ENCODE measurements around the gene BAK1. TPM values are rescaled to one million over a fixed set of nuclear protein-coding genes. Genes with fewer than 3 reads are reported as not detected.
"Not testable (repeated sequence)": the region's sequence is repeated elsewhere in the genome, so short reads cannot be mapped to it uniquely, and the experiment has no call there.

Gene BAK1
- polyA plus RNA-seq, 1 donor (not counting 4 experiments of a cell fraction or from before 2014, with no cell fraction given): 61.1 TPM

- Histone ChIP-seq H3K9ac (ENCODE audit: control insufficient read depth, extremely low read depth, insufficient read depth, low read length) (no peak overlapping the region), H3K4me2 (ENCODE audit: control insufficient read depth, extremely low read depth, insufficient read depth, low read depth, low read length) (no peak overlapping the region), H2AFZ (ENCODE audit: control insufficient read depth, low read length) (no peak overlapping the region), H3K4me3 (ENCODE audit: control insufficient read depth in 2 of 3, extremely low read depth in 1 of 3, insufficient read depth in 2 of 3, low read depth in 1 of 3, low read length in 3 of 3) (no peak overlapping the region), H3K79me2 (ENCODE audit: control insufficient read depth, insufficient read depth, low read length) (no peaks in the 10 kb centered on the region), H3K27me3 (ENCODE audit: control insufficient read depth, extremely low read depth, insufficient read depth, low read length) (no peaks in the 10 kb centered on the region), H3K36me3 (ENCODE audit: control insufficient read depth in 2 of 2, extremely low read depth in 1 of 2, insufficient read depth in 2 of 2, low read length in 2 of 2) (no peaks in the 10 kb centered on the region), H3K27ac (ENCODE audit: control insufficient read depth, insufficient read depth, low read length) (no peak overlapping the region), H4K20me1 (ENCODE audit: control insufficient read depth, extremely low read depth, insufficient read depth, low read length) (no peaks in the 10 kb centered on the region), H3K4me1 (ENCODE audit: control insufficient read depth, extremely low read depth, insufficient read depth, low read length) (peaks cover 3% of the 10 kb centered on the region), H3K9me1 (ENCODE audit: control insufficient read depth, extremely low read depth, insufficient read depth, low read length) (no peaks in the 10 kb centered on the region), H3K9me3 (ENCODE audit: control insufficient read depth, low read depth, low read length) (no peaks in the 10 kb centered on the region)
- TF ChIP-seq EZH2 (IDR thresholded peaks at IDR 0.05; ENCODE audit: low read length) (no peak), CTCF (optimal IDR thresholded peaks at IDR 0.05 in 1 of 3, IDR thresholded peaks at IDR 0.05 in 1 of 3, conservative IDR thresholded peaks at IDR 0.05 in 1 of 3; ENCODE audit: extremely low read depth in 1 of 3, insufficient read depth in 2 of 3, low read length in 3 of 3) (no peak)
- FAIRE-seq (no peak), DNase-seq (ENCODE audit: low read depth, low spot score) (no peak)
- dilution Hi-C loops (cut with MboI; ENCODE audit: extremely low pct_ligation_motif_present, low sequenced_read_pairs): no loop called here
Measured at GRCh38 chr6:33558801-33559200, 21.3 kb downstream of the BAK1 start.

- dilution Hi-C loops (cut with MboI; ENCODE audit: extremely low pct_ligation_motif_present, low sequenced_read_pairs): no loop called here
- Histone ChIP-seq H3K27me3 (ENCODE audit: control insufficient read depth, extremely low read depth, insufficient read depth, low read length) (no peaks in the 10 kb centered on the region), H3K4me3 (ENCODE audit: control insufficient read depth in 2 of 3, extremely low read depth in 1 of 3, insufficient read depth in 2 of 3, low read depth in 1 of 3, low read length in 3 of 3) (no peak overlapping the region), H3K27ac (ENCODE audit: control insufficient read depth, insufficient read depth, low read length) (no peak overlapping the region), H3K4me1 (ENCODE audit: control insufficient read depth, extremely low read depth, insufficient read depth, low read length) (peaks cover 6% of the 10 kb centered on the region), H2AFZ (ENCODE audit: control insufficient read depth, low read length) (no peak overlapping the region), H3K4me2 (ENCODE audit: control insufficient read depth, extremely low read depth, insufficient read depth, low read depth, low read length) (no peak overlapping the region), H3K9me3 (ENCODE audit: control insufficient read depth, low read depth, low read length) (no peaks in the 10 kb centered on the region), H4K20me1 (ENCODE audit: control insufficient read depth, extremely low read depth, insufficient read depth, low read length) (no peaks in the 10 kb centered on the region), H3K79me2 (ENCODE audit: control insufficient read depth, insufficient read depth, low read length) (no peaks in the 10 kb centered on the region), H3K9me1 (ENCODE audit: control insufficient read depth, extremely low read depth, insufficient read depth, low read length) (no peaks in the 10 kb centered on the region), H3K36me3 (ENCODE audit: control insufficient read depth in 2 of 2, extremely low read depth in 1 of 2, insufficient read depth in 2 of 2, low read length in 2 of 2) (no peaks in the 10 kb centered on the region), H3K9ac (ENCODE audit: control insufficient read depth, extremely low read depth, insufficient read depth, low read length) (no peak overlapping the region)
- FAIRE-seq (no peak), DNase-seq (ENCODE audit: low read depth, low spot score) (no peak)
- TF ChIP-seq CTCF (optimal IDR thresholded peaks at IDR 0.05 in 1 of 3, IDR thresholded peaks at IDR 0.05 in 1 of 3, conservative IDR thresholded peaks at IDR 0.05 in 1 of 3; ENCODE audit: extremely low read depth in 1 of 3, insufficient read depth in 2 of 3, low read length in 3 of 3): no peak
- no peak for TF ChIP-seq EZH2 (IDR thresholded peaks at IDR 0.05; ENCODE audit: low read length)
Measured at GRCh38 chr6:33557376-33557775, 22.7 kb downstream of the BAK1 start.

GRCh38 chr6:33552883-33553282 is 27.2 kb downstream of the BAK1 start:
- H3K27ac ChIP-seq (ENCODE audit: control insufficient read depth, insufficient read depth, low read length); H3K36me3 ChIP-seq (ENCODE audit: control insufficient read depth in 2 of 2, extremely low read depth in 1 of 2, insufficient read depth in 2 of 2, low read length in 2 of 2); H3K79me2 ChIP-seq (ENCODE audit: control insufficient read depth, insufficient read depth, low read length); H3K9me1 ChIP-seq (ENCODE audit: control insufficient read depth, extremely low read depth, insufficient read depth, low read length); FAIRE-seq; DNase-seq (ENCODE audit: low read depth, low spot score); H2AFZ ChIP-seq (ENCODE audit: control insufficient read depth, low read length); H4K20me1 ChIP-seq (ENCODE audit: control insufficient read depth, extremely low read depth, insufficient read depth, low read length); dilution Hi-C loops (cut with MboI; ENCODE audit: extremely low pct_ligation_motif_present, low sequenced_read_pairs); H3K9me3 ChIP-seq (ENCODE audit: control insufficient read depth, low read depth, low read length); H3K4me3 ChIP-seq (ENCODE audit: control insufficient read depth in 2 of 3, extremely low read depth in 1 of 3, insufficient read depth in 2 of 3, low read depth in 1 of 3, low read length in 3 of 3); H3K4me2 ChIP-seq (ENCODE audit: control insufficient read depth, extremely low read depth, insufficient read depth, low read depth, low read length); H3K27me3 ChIP-seq (ENCODE audit: control insufficient read depth, extremely low read depth, insufficient read depth, low read length); H3K9ac ChIP-seq (ENCODE audit: control insufficient read depth, extremely low read depth, insufficient read depth, low read length): not testable (repeated sequence)
- H3K4me1 ChIP-seq (ENCODE audit: control insufficient read depth, extremely low read depth, insufficient read depth, low read length): peaks cover 15% of the 10 kb centered on the region

Measured in keratinocyte (primary cell).